ENCODE results near the gene LRSAM1. TPM values are rescaled to one million over a fixed set of nuclear protein-coding genes. Genes with fewer than 3 reads are reported as not detected.

The LRSAM1 gene
- total RNA-seq, 4 donors from 2014 or later = 13.7 to 19.6 (median 16.3) TPM

GRCh38 chr9:127415657-127416056 lies 35.7 kb upstream of the LRSAM1 start:
- no peaks in the 10 kb centered on the region for H3K27me3 ChIP-seq
- H3K27ac ChIP-seq = no peak overlapping the region
- H3K9me3 ChIP-seq = no peaks in the 10 kb centered on the region
- no peak overlapping the region for H3K4me3 ChIP-seq (replicated peaks in 1 of 3)
- DNase-seq = no peak
- H3K4me1 ChIP-seq = peaks cover 0 to 10% of the 10 kb centered on the region in 2 donors
- WGBS, 2 donors = 75 to 88% methylated on average over 1 of the region's 1 CpG
- no peaks in the 10 kb centered on the region for H3K36me3 ChIP-seq
- TF ChIP-seq CTCF (IDR thresholded peaks at IDR 0.05) (no peak), POLR2A (IDR thresholded peaks at IDR 0.05) (no peak)
- intact Hi-C loops (cut with DNase I) = no loop called here

DNA sequence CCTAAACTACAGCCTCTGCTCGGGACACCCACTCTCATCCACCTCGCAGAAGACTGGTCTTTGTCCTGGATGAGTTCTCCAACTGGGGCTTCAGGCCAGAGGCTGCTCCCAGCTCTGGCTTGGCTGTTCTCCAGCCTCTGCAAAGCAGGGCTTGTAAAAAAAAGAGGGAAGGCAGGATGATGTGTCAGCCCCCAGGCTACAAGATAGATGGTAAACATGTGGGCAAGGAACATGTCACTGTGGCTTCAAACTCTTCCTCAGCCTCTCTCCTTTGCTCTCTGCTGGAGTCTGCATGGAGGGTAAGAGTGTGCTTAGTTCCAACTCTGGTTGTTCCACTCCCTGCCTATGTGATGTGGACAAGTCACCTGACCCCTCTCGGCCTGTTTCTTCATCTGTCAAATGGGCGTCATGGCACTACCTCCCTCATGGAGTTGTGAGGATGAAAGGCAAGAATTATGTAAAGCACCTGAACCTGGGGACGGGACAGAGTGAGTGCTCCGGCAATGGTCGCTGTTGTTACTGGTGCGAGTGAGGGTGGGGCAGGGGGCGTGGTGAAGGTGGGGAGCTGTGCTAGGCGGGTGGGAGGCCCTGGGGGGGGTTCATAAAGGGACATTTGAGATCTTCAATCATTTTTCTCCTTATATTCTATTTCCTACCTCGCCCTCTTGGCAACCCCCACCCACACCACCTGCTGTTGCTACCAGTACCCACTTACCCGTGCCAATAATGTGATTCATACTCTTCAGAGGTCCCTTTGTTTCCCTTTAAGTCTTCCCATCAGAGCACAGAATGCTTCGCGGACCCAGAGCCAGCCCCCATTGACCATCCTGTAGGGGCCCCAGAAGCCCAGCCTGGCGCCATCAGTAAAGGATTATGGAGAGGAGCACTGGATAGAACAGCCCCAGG lies 33.9 kb upstream of the LRSAM1 start:
- intact Hi-C loops (cut with DNase I) = no loop called here
- TF ChIP-seq POLR2A (IDR thresholded peaks at IDR 0.05) (no peak), CTCF (IDR thresholded peaks at IDR 0.05) (no peak)
- no peak for DNase-seq
- Histone ChIP-seq H3K9me3 (no peaks in the 10 kb centered on the region), H3K36me3 (no peaks in the 10 kb centered on the region), H3K27ac (no peak overlapping the region), H3K4me1 (peaks cover 0 to 12% of the 10 kb centered on the region in 2 donors), H3K27me3 (no peaks in the 10 kb centered on the region), H3K4me3 (replicated peaks in 1 of 3) (no peak overlapping the region)
- WGBS, 2 donors = 76 to 80% methylated on average over 14 to 15 of the region's 15 CpGs

DNA sequence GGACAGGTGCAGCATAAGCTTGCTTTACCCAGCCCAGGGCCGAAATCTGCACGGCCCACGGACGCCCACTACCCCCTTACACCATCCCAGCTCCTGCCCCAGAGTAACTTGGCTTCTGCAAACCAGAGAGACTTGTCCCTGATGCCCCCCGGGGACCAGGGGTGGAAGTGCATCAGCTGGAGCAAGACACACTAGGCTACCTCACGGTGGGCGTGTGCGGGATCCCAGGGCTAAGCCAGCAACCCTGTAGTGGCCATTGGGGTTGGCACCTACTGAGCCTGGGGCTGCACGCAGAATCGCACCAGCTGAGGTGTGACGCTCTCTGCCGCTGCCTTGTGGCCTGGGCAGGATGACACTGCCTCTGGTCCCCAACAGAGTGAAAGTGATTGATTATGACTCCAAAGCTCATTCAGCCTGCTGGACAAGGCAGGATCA lies 33.3 kb upstream of the LRSAM1 start:
- DNase-seq = no peak
- TF ChIP-seq CTCF (IDR thresholded peaks at IDR 0.05) (peak in 1 of 6 experiments; percentile 8), POLR2A (IDR thresholded peaks at IDR 0.05) (no peak)
- no peak overlapping the region for H3K4me3 ChIP-seq (replicated peaks in 1 of 3)
- intact Hi-C loops (cut with DNase I) = no loop called here
- peaks cover 6 to 19% of the 10 kb centered on the region in 2 donors for H3K4me1 ChIP-seq
- H3K27me3 ChIP-seq = no peaks in the 10 kb centered on the region
- H3K9me3 ChIP-seq = no peaks in the 10 kb centered on the region
- H3K36me3 ChIP-seq = no peaks in the 10 kb centered on the region
- H3K27ac ChIP-seq = no peak overlapping the region
- WGBS, 2 donors = 55 to 83% methylated on average over 5 to 10 of the region's 12 CpGs

DNA sequence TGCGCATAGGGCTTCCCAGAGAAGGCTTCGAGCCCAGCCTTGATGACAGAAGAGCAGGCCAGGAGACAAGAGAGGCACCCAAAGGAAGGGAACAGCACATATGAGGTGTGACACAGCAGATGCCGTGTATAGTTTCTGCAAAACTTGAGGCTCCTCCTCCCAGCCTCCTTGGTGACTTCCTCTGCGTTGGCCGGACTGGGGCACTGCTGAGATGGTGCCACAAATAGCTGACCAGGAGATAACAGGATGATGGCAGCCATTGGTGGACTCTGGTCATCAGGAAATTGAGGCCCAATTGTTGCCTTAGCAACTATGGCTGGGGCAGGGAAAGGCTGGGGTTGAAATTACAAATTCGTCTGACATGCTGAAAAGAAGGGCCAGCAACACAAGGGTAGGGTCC lies 32.0 kb upstream of the LRSAM1 start:
- TF ChIP-seq POLR2A (IDR thresholded peaks at IDR 0.05) (no peak), CTCF (IDR thresholded peaks at IDR 0.05) (no peak)
- Histone ChIP-seq H3K4me3 (replicated peaks in 1 of 3) (no peak overlapping the region), H3K9me3 (no peaks in the 10 kb centered on the region), H3K27ac (no peak overlapping the region), H3K36me3 (no peaks in the 10 kb centered on the region), H3K27me3 (no peaks in the 10 kb centered on the region), H3K4me1 (peaks cover 11 to 23% of the 10 kb centered on the region in 2 donors)
- intact Hi-C loops (cut with DNase I) = no loop called here
- DNase-seq = no peak
- WGBS, 2 donors = 89% methylated on average over 4 to 6 of the region's 6 CpGs

- WGBS, 2 donors = 89 to 93% methylated on average over 7 of the region's 7 CpGs
- TF ChIP-seq POLR2A (IDR thresholded peaks at IDR 0.05) = no peak
- no peak for TF ChIP-seq CTCF (IDR thresholded peaks at IDR 0.05)
- intact Hi-C loops (cut with DNase I) = no loop called here
- Histone ChIP-seq H3K4me1 (peaks cover 22 to 26% of the 10 kb centered on the region in 2 donors), H3K9me3 (no peaks in the 10 kb centered on the region), H3K27ac (no peak overlapping the region), H3K4me3 (replicated peaks in 1 of 3) (no peak overlapping the region), H3K36me3 (no peaks in the 10 kb centered on the region), H3K27me3 (no peaks in the 10 kb centered on the region)
- no peak for DNase-seq
These were observed 30.3 kb upstream of the LRSAM1 start for GRCh38 chr9:127421057-127421456.

Measured in thyroid gland (tissue), 4 donors.